ENCODE results near the gene NNT.

DNA sequence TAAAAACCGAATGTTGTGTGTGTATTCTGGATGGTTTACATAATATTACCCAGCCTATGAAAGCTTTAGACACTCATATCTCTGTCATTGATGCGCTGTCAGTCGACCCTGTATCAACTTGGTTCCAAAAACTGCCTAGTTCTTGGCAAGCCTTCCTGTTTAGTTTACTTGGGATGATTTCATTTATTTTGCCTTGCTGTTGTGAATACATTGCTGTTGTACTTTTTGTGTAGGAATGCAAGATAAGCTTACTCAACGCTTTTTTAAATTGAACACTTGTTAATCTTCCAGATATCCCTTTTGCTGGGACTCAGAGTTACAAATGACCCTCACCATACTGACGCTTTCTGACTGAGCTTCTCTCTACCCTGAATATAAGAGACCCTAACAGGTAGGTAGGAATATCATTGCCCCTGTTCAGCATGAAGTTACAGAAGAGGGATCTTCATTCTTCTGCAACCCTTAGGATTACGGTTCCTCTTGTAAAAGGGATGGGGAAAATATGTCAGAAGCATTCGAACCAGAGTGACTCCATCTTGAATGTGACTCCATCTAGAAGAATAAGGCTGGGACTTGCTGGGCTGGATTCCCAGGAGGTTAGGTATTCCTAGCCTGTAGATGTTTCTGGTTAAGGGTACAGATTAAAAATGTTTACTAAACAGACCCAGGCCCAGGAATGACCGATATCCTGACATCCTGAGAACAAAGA, 32.4 kb upstream of the NNT start:
- TF ChIP-seq, protein P1, sequence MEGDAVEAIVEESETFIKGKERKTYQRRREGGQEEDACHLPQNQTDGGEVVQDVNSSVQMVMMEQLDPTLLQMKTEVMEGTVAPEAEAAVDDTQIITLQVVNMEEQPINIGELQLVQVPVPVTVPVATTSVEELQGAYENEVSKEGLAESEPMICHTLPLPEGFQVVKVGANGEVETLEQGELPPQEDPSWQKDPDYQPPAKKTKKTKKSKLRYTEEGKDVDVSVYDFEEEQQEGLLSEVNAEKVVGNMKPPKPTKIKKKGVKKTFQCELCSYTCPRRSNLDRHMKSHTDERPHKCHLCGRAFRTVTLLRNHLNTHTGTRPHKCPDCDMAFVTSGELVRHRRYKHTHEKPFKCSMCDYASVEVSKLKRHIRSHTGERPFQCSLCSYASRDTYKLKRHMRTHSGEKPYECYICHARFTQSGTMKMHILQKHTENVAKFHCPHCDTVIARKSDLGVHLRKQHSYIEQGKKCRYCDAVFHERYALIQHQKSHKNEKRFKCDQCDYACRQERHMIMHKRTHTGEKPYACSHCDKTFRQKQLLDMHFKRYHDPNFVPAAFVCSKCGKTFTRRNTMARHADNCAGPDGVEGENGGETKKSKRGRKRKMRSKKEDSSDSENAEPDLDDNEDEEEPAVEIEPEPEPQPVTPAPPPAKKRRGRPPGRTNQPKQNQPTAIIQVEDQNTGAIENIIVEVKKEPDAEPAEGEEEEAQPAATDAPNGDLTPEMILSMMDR (IDR thresholded peaks at IDR 0.05 in 8 of 11, conservative IDR thresholded peaks at IDR 0.05 in 3 of 11), result no peak
- TF ChIP-seq POLR2AphosphoS5 (IDR thresholded peaks at IDR 0.05), result no peak

All from spleen (tissue), 7 donors.